ENCODE data around the gene CRB2. TPM values are rescaled to one million over a fixed set of nuclear protein-coding genes. Genes with fewer than 3 reads are reported as not detected.

The CRB2 gene
- total RNA-seq, 2 experiments from 2014 or later: not detected

- H3K4me1 Mint-ChIP-seq (ENCODE audit: low read depth): peaks cover 7% of the 10 kb centered on the region
- H3K4me1 ChIP-seq (ENCODE audit: insufficient read depth, low read length): no peaks in the 10 kb centered on the region
- no peak overlapping the region for H3K27ac ChIP-seq (ENCODE audit: low read depth in 1 of 2, low read length in 2 of 2)
- no peak for TF ChIP-seq CTCF (IDR thresholded peaks at IDR 0.05)
- CTCF ChIA-PET: no interaction called here
- no peaks in the 10 kb centered on the region for H3K27me3 ChIP-seq (ENCODE audit: control insufficient read depth in 1 of 2, insufficient read depth in 2 of 2, low read length in 2 of 2)
- no peaks in the 10 kb centered on the region for H3K36me3 Mint-ChIP-seq (ENCODE audit: low read depth)
- H3K27ac Mint-ChIP-seq: no peak overlapping the region
- intact Hi-C loops (cut with DNase I, micrococcal nuclease): no loop called here
- no peak overlapping the region for H3K4me3 ChIP-seq (ENCODE audit: low read length)
- no peaks in the 10 kb centered on the region for H3K27me3 Mint-ChIP-seq
- ATAC-seq (ENCODE audit: poor library complexity) (no peak), DNase-seq (no peak)
- H3K36me3 ChIP-seq (ENCODE audit: insufficient read depth, low read length): no peaks in the 10 kb centered on the region
- H3K4me3 Mint-ChIP-seq: no peak overlapping the region
- POLR2A ChIA-PET: no interaction called here
- no peaks in the 10 kb centered on the region for H3K9me3 Mint-ChIP-seq
- no peaks in the 10 kb centered on the region for H3K9me3 ChIP-seq (ENCODE audit: control insufficient read depth in 1 of 2, insufficient read depth in 1 of 2, low read length in 2 of 2)
These were observed 44.7 kb upstream of the CRB2 start for GRCh38 chr9:123311250-123311752.

- CTCF ChIA-PET: no interaction called here
- DNase-seq: no peak
- no peak overlapping the region for H3K27ac Mint-ChIP-seq
- Histone ChIP-seq H3K4me1 (ENCODE audit: insufficient read depth, low read length) (no peaks in the 10 kb centered on the region), H3K27ac (ENCODE audit: low read depth in 1 of 2, low read length in 2 of 2) (no peak overlapping the region), H3K4me3 (ENCODE audit: low read length) (no peak overlapping the region), H3K9me3 (ENCODE audit: control insufficient read depth in 1 of 2, insufficient read depth in 1 of 2, low read length in 2 of 2) (no peaks in the 10 kb centered on the region), H3K27me3 (ENCODE audit: control insufficient read depth in 1 of 2, insufficient read depth in 2 of 2, low read length in 2 of 2) (no peaks in the 10 kb centered on the region), H3K36me3 (ENCODE audit: insufficient read depth, low read length) (no peaks in the 10 kb centered on the region)
- TF ChIP-seq CTCF (IDR thresholded peaks at IDR 0.05): no peak
- intact Hi-C loops (cut with DNase I, micrococcal nuclease): no loop called here
- no peaks in the 10 kb centered on the region for H3K27me3 Mint-ChIP-seq
- H3K4me3 Mint-ChIP-seq: no peak overlapping the region
- no peak for ATAC-seq (ENCODE audit: poor library complexity)
- peaks cover under 1% of the 10 kb centered on the region for H3K4me1 Mint-ChIP-seq (ENCODE audit: low read depth)
- no peaks in the 10 kb centered on the region for H3K9me3 Mint-ChIP-seq
- H3K36me3 Mint-ChIP-seq (ENCODE audit: low read depth): no peaks in the 10 kb centered on the region
- POLR2A ChIA-PET: no interaction called here
These were observed 43.6 kb upstream of the CRB2 start for GRCh38 chr9:123312306-123312877.

- Mint-ChIP-seq H3K36me3 (ENCODE audit: low read depth) (no peaks in the 10 kb centered on the region), H3K27me3 (no peaks in the 10 kb centered on the region), H3K27ac (no peak overlapping the region), H3K9me3 (no peaks in the 10 kb centered on the region), H3K4me1 (ENCODE audit: low read depth) (no peaks in the 10 kb centered on the region), H3K4me3 (no peak overlapping the region)
- POLR2A ChIA-PET: no interaction called here
- Histone ChIP-seq H3K36me3 (ENCODE audit: insufficient read depth, low read length) (no peaks in the 10 kb centered on the region), H3K27me3 (ENCODE audit: control insufficient read depth in 1 of 2, insufficient read depth in 2 of 2, low read length in 2 of 2) (no peaks in the 10 kb centered on the region), H3K9me3 (ENCODE audit: control insufficient read depth in 1 of 2, insufficient read depth in 1 of 2, low read length in 2 of 2) (no peaks in the 10 kb centered on the region), H3K4me1 (ENCODE audit: insufficient read depth, low read length) (no peaks in the 10 kb centered on the region), H3K4me3 (ENCODE audit: low read length) (no peak overlapping the region), H3K27ac (ENCODE audit: low read depth in 1 of 2, low read length in 2 of 2) (no peak overlapping the region)
- ATAC-seq (ENCODE audit: poor library complexity) (no peak), DNase-seq (no peak)
- CTCF ChIA-PET: no interaction called here
- no peak for TF ChIP-seq CTCF (IDR thresholded peaks at IDR 0.05)
- intact Hi-C loops (cut with DNase I, micrococcal nuclease): no loop called here
These were observed 41.4 kb upstream of the CRB2 start for GRCh38 chr9:123314617-123315016.
